IPS DF 19.7 (cell line): Measurements from ENCODE around the gene GAGE12J.
"Not testable (repeated sequence)": the region's sequence is repeated elsewhere in the genome, so short reads cannot be mapped to it uniquely, and the experiment has no call there.

Source experiments
- DNase-seq: peaks from one replicate; pipeline ENCODE4 v3.0.0-alpha.2; 2013; ENCODE audit warnings: low read depth, low spot score

Gene GAGE12J

DNA sequence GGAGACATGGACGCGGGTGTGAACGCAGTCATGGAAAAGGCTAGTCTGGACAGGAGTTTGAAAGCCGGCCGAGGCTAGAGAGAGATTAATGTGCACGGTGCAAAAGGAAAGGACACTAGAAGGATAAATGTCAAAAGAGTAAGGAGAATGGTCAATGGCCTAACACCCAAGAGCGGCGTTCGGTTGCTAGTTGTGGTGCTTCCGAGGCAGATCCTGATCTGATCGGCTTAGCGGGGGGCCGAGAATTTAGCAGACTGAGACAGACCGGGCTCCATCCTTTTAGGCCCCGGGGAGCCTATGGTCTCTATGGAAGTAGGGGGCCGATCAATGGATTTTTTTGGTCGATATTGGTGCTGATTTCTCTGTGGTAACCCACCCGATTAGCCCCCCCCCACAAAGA is 11.5 kb upstream of the GAGE12J start:
- no peak for DNase-seq

DNA sequence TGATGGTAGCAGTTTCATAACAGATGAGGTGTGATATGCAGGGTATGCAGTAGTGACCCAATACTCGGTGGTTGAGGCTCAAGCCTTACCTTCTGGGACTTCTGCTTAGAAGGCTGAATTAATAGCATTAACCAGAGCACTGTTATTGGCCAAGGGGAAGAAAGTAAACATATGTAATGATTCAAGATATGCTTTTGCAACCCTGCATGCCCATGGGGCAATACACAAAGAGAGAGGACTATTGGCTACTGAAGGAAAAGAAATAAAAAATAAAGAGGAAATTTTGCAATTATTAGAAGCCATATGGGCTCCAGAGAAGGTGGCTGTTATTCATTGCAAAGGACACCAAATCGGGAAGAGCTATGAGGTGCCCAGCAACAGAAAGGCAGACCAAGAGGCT is 9.7 kb upstream of the GAGE12J start:
- no peak for DNase-seq

DNA sequence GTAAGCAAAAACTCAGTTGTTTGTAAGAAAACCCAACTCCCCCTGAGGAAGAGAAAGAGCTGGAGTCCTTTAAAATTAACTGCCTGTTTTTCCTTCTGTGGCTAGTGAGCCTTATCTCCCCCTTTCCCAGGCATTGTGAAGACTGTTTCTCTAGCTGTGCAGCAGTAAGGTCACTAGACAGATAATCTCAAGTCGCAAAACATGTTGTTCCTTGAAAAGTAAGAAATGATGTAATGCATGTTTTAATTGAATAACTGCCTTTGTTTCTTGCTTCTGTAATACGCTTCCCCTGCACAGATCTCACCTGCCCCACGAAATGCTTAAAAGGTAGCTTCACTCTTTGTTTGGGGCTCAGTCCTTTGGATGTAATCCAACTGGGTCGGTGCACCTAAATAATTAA is 5.8 kb upstream of the GAGE12J start:
- DNase-seq = no peak

DNA sequence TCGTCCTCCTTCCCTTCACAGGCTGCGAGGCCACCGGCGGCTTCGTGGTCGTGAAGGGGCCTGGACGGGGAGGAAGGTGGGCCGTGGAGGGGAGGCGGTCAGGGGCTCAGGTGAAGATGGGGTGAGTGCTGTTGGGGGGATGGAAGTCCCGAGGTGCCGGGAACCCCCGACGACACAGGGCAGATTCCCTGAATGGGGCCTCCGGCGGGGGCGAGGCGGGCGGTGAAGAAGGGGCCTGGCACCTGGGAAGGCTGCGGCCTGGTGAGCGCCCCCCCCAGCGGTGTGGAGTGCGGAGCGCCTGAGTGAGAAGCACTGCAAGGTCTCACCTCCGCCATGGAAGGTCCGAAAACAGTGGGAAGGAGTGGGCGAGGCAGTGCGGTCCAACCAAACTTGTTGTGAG is 429 bp downstream of the GAGE12J start:
- not testable (repeated sequence) for DNase-seq

DNA sequence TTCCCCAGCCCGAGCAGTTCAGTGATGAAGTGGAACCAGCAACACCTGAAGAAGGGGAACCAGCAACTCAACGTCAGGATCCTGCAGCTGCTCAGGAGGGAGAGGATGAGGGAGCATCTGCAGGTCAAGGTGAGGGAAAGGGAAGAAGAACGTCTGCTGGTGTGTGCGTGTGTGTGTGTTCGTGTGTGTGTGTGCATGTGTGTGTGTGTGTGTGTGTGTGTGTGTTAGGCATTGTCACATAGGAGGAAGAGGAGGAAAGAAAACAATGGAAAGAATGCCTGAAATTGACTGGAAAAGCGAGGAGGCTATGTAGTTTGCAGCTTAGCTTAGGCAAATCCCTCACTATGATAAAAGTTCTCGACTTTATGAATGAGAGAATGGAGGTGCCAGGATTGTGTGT is 1.9 kb downstream of the GAGE12J start:
- DNase-seq = not testable (repeated sequence)

DNA sequence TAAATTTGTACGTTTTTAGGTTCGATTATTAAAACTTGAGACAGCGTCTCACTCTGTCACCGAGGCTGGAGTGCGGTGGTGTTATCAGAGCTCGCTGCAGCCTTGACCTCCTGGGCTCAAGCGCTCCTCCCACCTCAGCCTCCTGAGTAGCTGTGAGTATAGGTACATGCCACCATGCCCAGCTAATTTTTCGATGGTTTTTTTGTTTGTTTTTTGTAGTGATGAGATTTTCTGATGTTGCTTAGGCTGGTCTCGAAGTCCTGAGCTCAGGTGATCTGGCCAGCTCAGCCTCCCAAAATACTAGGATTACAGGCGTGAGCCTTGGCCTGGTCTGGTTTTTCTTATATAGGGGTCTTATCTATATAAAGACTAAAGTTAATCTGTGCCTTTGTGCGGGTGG is 8.6 kb downstream of the GAGE12J start:
- not testable (repeated sequence) for DNase-seq

DNA sequence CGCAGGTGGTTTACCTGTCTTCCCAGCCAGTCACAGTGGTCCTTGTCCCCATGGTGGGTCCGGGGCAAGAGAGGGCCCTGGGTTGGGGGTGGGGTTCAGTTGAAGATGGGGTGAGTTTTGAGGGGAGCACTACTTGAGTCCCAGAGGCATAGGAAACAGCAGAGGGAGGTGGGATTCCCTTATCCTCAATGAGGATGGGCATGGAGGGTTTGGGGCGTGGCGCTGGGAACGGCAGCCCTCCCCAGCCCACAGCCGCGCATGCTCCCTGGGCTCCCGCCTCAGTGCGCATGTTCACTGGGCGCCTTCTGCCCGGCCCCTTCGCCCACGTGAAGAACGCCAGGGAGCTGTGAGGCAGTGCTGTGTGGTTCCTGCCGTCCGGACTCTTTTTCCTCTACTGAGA is 9.4 kb downstream of the GAGE12J start, which contains the start of gene GAGE13:
GAGE13 (plus strand) TSS at position 301 of the 400 bp plus-strand sequence. CDS start 1,156 bp downstream, outside the sequence.
- not testable (repeated sequence) for DNase-seq

DNA sequence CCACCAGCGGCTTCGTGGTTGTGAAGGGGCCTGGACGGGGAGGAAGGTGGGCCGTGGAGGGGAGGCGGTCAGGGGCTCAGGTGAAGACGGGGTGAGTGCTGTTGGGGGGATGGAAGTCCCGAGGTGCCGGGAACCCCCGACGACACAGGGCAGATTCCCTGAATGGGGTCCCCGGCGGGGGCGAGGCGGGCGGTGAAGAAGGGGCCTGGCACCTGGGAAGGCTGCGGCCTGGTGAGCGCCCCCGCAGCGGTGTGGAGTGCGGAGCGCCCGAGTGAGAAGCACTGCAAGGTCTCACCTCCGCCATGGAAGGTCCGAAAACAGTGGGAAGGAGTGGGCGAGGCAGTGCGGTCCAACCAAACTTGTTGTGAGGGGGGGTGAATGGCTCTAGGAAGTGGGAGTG is 10.0 kb downstream of the GAGE12J start:
- DNase-seq = not testable (repeated sequence)

DNA sequence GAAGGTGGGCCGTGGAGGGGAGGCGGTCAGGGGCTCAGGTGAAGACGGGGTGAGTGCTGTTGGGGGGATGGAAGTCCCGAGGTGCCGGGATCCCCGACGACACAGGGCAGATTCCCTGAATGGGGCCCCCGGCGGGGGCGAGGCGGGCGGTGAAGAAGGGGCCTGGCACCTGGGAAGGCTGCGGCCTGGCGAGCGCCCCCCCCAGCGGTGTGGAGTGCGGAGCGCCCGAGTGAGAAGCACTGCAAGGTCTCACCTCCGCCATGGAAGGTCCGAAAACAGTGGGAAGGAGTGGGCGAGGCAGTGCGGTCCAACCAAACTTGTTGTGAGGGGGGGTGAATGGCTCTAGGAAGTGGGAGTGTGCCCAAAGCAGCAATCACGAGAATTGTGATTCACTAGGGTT is 19.6 kb downstream of the GAGE12J start:
- DNase-seq = not testable (repeated sequence)

DNA sequence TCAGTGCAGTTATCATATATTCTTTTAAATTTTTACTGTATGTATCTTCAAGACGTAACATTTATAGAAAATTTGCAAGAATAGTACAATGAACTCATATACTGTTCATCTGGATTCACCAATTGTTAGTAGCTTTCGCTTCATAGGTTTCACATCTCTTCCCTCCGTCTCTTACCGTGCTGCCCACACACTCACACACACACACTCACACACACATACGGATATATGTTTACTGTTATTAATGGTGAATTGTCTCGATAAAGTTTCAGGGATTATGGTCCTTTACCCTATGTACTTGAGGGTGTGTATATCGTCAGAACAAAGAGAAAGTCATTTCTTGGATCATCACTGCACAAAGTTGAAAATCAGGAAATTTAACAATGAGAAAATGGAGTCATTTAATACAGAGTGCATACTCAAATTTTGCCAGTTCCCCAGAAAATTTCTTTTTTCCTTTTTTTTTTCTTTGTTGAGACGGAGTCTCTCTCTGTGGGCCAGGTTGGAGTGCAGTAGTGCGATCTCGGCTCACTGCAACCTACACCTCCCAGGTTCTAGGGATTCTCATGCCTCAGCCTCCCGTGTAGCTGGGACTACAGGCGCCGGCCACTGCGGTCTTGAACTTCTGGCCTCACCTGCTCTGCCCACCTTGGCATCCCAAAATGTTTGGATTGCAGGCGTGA is 22.8 kb downstream of the GAGE12J start:
- not testable (repeated sequence) for DNase-seq

DNA sequence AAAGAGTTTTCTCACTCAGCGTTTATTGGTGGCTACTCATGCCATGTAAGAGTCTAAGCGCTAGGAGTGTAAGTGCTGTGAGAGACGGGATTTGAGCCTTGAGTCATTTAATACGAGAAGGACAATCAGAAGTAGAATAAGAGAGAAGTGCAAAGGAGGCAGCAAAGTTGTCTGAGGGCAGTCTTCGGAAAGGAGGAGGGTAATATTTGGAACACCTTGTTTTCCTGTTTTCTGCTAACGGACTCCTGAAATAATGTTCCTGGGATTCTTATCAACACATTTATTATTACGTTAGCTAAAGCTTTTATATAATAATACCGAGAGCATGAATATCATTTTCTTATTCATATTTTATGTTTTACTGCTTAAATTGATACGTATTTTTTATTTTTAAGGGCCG is 23.6 kb downstream of the GAGE12J start:
- DNase-seq = not testable (repeated sequence)

DNA sequence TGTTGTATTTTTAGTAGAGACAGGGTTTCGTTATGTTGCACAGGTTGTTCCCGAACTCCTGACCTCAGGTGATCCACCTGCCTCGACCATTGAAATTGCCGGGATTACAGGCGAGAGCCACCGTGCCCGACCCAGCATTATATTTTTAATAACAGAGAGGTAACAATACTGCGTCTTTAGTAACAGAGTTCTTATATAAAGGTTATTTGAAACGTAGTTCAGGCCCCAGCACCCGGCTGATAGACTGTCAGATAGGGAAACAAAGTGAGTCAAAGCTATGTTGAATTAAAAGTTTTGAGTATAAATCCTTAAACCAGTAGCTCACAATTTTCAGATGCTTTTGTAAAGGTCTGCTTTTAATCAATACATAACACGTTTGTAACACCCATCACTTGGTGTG is 24.3 kb downstream of the GAGE12J start:
- not testable (repeated sequence) for DNase-seq
